GM23338 (cell line): ENCODE measurements around the gene TSR3. TPM values are rescaled to one million over a fixed set of nuclear protein-coding genes. Genes with fewer than 3 reads are reported as not detected.
A peak's percentile ranks its signal among the peaks of the same experiment; 100 is the strongest.

ENCODE experiments used
- ATAC-seq: fragments of 200-7000 bp; cut with Tn5 transposase; 3 replicates; pipeline ENCODE4 v1.9.1; 2020
- DNase-seq: peaks from one replicate; pipeline ENCODE4 v3.0.0-alpha.2; 2015; ENCODE audit warnings: low spot score
- H2AFZ ChIP-seq: fragments of 200-600 bp; sonication (generic); 2 replicates; pipeline ENCODE4 v1.8.0; 2016; ENCODE audit warnings: antibody characterized with exemption, mild to moderate bottlenecking, moderate library complexity
- H3F3A ChIP-seq: fragments of 200-600 bp; sonication (generic); replicated peaks from 2 replicates; pipeline ENCODE4 v1.8.0; 2017; ENCODE audit warnings: antibody characterized with exemption, mixed run types, low read depth
- H3K27ac ChIP-seq: fragments of 200-600 bp; sonication (generic); 2 replicates; pipeline ENCODE4 v1.6.1; 2016; ENCODE audit warnings: low read depth
- H3K27me3 ChIP-seq: fragments of 200-600 bp; sonication (generic); 2 replicates; pipeline ENCODE4 v1.8.0; 2016; ENCODE audit warnings: mild to moderate bottlenecking, mixed run types, moderate library complexity; ENCODE audit not compliant: insufficient read depth
- H3K36me3 ChIP-seq: fragments of 200-600 bp; sonication (generic); 2 replicates; pipeline ENCODE4 v1.8.0; 2016; ENCODE audit warnings: mild to moderate bottlenecking; ENCODE audit not compliant: insufficient read depth
- H3K4me1 ChIP-seq: fragments of 200-600 bp; sonication (generic); 2 replicates; pipeline ENCODE4 v1.8.0; 2016; ENCODE audit warnings: mild to moderate bottlenecking, moderate library complexity; ENCODE audit not compliant: insufficient read depth
- H3K4me2 ChIP-seq: fragments of 200-600 bp; sonication (generic); 2 replicates; pipeline ENCODE4 v1.7.1; 2017; ENCODE audit warnings: mixed run types
- H3K4me3 ChIP-seq: fragments of 200-600 bp; sonication (generic); 2 replicates; pipeline ENCODE4 v1.6.1; 2016; ENCODE audit warnings: mixed run types
- H3K79me2 ChIP-seq: fragments of 200-600 bp; sonication (generic); replicated peaks from 2 replicates; pipeline ENCODE4 v1.8.0; 2017; ENCODE audit warnings: mild to moderate bottlenecking; ENCODE audit not compliant: insufficient read depth
- H3K9me2 ChIP-seq: fragments of 200-600 bp; sonication (generic); 2 replicates; pipeline ENCODE4 v1.8.0; 2017; ENCODE audit not compliant: insufficient read depth
- H4K20me1 ChIP-seq: fragments of 200-600 bp; sonication (generic); replicated peaks from 2 replicates; pipeline ENCODE4 v1.8.0; 2017; ENCODE audit warnings: mild to moderate bottlenecking; ENCODE audit not compliant: insufficient read depth
- H3K27ac Mint-ChIP-seq: 2 replicates; pipeline ENCODE4 v1.8.0; 2020; ENCODE audit warnings: inconsistent platforms, mild to moderate bottlenecking, moderate library complexity, mixed read lengths
- H3K27me3 Mint-ChIP-seq: 3 replicates; pipeline ENCODE4 v1.8.0; 2022; ENCODE audit warnings: low read depth, mild to moderate bottlenecking, moderate library complexity, mixed read lengths, inconsistent platforms; ENCODE audit not compliant: insufficient read depth, poor library complexity
- H3K36me3 Mint-ChIP-seq: 3 replicates; pipeline ENCODE4 v1.8.0; 2021; ENCODE audit warnings: low read depth, mild to moderate bottlenecking, inconsistent platforms, moderate library complexity, mixed read lengths
- H3K4me1 Mint-ChIP-seq: 3 replicates; pipeline ENCODE4 v1.8.0; 2020; ENCODE audit warnings: mild to moderate bottlenecking, inconsistent platforms, mixed read lengths
- H3K4me3 Mint-ChIP-seq: 3 replicates; pipeline ENCODE4 v1.8.0; 2021; ENCODE audit warnings: moderate library complexity, mild to moderate bottlenecking, inconsistent platforms, mixed read lengths
- H3K9me3 Mint-ChIP-seq: 3 replicates; pipeline ENCODE4 v1.8.0; 2020; ENCODE audit warnings: moderate library complexity, mild to moderate bottlenecking, inconsistent platforms, mixed read lengths
- CREB1 ChIP-seq: fragments of 250-450 bp; sonication (Bioruptor Pico); IDR thresholded peaks from 2 replicates; pipeline ENCODE4 v1.5.0; 2020; ENCODE audit warnings: low read depth, mild to moderate bottlenecking, moderate library complexity
- CTCF ChIP-seq, 2 experiments: fragments of 200-600 bp in 1 of 2; sonication (generic) in 1 of 2; conservative IDR thresholded peaks; 2 replicates each; pipeline versions ENCODE4 v1.5.1 to v1.6.1; 2016 to 2017; ENCODE audit warnings: antibody characterized with exemption in 2 of 2, low read depth in 2 of 2, mild to moderate bottlenecking in 2 of 2, moderate library complexity in 1 of 2
- JUNB ChIP-seq: IDR thresholded peaks from one replicate; pipeline ENCODE4 v1.6.1; 2016; ENCODE audit warnings: antibody characterized with exemption; ENCODE audit not compliant: unreplicated experiment
- NANOG ChIP-seq: IDR thresholded peaks from 2 replicates; pipeline ENCODE4 v1.6.1; 2016; ENCODE audit warnings: antibody characterized with exemption, borderline replicate concordance
- REST ChIP-seq: IDR thresholded peaks from one replicate; pipeline ENCODE4 v1.6.1; 2018; ENCODE audit warnings: antibody characterized with exemption; ENCODE audit not compliant: unreplicated experiment
- STAT1 ChIP-seq: IDR thresholded peaks from one replicate; pipeline ENCODE4 v1.6.1; 2016; ENCODE audit warnings: antibody characterized with exemption; ENCODE audit not compliant: unreplicated experiment
- ZNF114 ChIP-seq: fragments of 250-450 bp; sonication (Bioruptor Pico); IDR thresholded peaks from 2 replicates; pipeline ENCODE4 v1.5.0; 2020; ENCODE audit warnings: mild to moderate bottlenecking, moderate library complexity
- ZNF331 ChIP-seq: fragments of 250-450 bp; sonication (Bioruptor Pico); IDR thresholded peaks from 2 replicates; pipeline ENCODE4 v1.5.0; 2020; ENCODE audit warnings: low read depth, mild to moderate bottlenecking, moderate library complexity
- polyA plus RNA-seq: library from polyadenylated mRNA; unstranded; fragments of >200 nt; fragmentation: Nextera tagmentation; extraction: Ambion mirVana; gene quantifications from 2 replicates; pipeline ENCODE4 v1.2.1, GENCODE V29; 2016
- total RNA-seq: library from RNA; depleted of rRNA; stranded (reverse); fragments of >200 nt; shearing (Covaris generic); gene quantifications from 2 replicates; pipeline ENCODE4 v1.2.3, GENCODE V29; 2014

Gene TSR3
- total and polyA plus RNA-seq, 2 experiments from 2014 or later, result 58.5 to 97.3 TPM

- H3K27me3 ChIP-seq, result no peaks in the 10 kb centered on the region
- H3F3A ChIP-seq, result peaks cover 4% of the 10 kb centered on the region
- H3K9me2 ChIP-seq, result no peaks in the 10 kb centered on the region
- TF ChIP-seq NANOG (no peak), ZNF114 (CRISPR knock-in tag) (no peak), REST (no peak), JUNB (no peak), STAT1 (no peak), CTCF (conservative IDR thresholded peaks at IDR 0.05; ENCODE audit: low read depth in 2 of 2) (no peak), CREB1 (CRISPR knock-in tag) (no peak)
- no peak overlapping the region for H2AFZ ChIP-seq
- no peaks in the 10 kb centered on the region for H3K36me3 ChIP-seq
- Mint-ChIP-seq H3K27me3 (peaks cover 14% of the 10 kb centered on the region), H3K36me3 (peaks cover 7% of the 10 kb centered on the region; the same call in 1 of the 3 replicates), H3K4me3 (no peak overlapping the region), H3K9me3 (no peaks in the 10 kb centered on the region), H3K4me1 (peaks cover 15% of the 10 kb centered on the region), H3K27ac (no peak overlapping the region)
- no peak overlapping the region for H3K4me3 ChIP-seq
- H3K79me2 ChIP-seq, result peaks cover 25% of the 10 kb centered on the region
- H3K4me2 ChIP-seq, result no peak overlapping the region
- no peak for ATAC-seq
- H3K4me1 ChIP-seq, result peaks cover 16% of the 10 kb centered on the region
- H3K27ac ChIP-seq, result no peak overlapping the region
- peaks cover 6% of the 10 kb centered on the region for H4K20me1 ChIP-seq
- DNase-seq, result no peak
These were observed 23.6 kb upstream of the TSR3 start for GRCh38 chr16:1375298-1375640.

DNA sequence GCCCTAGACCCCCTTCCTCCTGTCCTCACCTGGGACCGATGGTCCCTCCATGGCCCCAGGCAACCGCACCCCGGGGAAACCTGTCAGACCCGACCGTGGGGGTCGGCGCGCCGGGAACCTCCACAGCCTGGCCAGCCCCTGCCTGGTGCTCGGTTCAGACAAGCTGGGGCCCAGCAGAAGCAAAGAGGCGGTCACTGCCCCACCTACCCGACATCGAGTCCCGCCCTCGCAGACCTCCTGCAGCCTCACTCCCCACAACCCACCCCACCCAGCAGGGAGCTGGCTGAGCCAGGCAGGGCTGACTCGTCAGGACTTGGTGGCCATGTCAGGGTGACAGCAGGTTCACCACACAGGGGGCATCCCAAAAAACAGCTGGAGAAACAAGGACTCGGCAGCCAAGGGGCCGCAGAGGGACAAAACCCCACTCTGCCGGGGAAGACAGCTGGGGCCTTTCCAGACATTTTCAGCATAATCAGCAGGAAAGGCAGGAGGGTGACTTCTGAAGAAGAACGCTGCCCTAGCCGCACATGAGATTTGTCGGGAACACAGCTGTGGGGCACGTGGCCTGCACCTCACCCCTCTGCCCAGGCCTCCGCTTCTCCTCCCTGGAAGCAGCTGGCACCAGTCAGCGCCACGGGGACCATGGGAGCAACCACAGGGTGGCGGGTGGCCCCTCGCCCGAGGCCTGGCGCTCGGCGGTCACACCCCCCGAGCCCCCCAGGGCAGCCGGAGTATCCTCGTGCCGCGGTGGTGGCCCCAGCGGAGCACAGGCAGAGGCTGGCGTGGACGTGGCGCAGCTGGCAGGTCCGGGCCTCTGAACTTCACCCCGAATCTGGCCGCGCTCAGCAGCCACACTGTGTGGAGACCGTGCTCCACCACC lies 23.0 kb upstream of the TSR3 start:
- peaks cover 10% of the 10 kb centered on the region; the same call in 1 of the 3 replicates for H3K36me3 Mint-ChIP-seq
- no peak overlapping the region for H3K4me3 Mint-ChIP-seq
- DNase-seq (no peak), ATAC-seq (no peak)
- H3K4me1 Mint-ChIP-seq, result peaks cover 11% of the 10 kb centered on the region
- no peak for TF ChIP-seq ZNF331 (CRISPR knock-in tag)
- H3K27ac ChIP-seq, result 0 out of 2 replicates have a peak overlapping the region, but pooled peaks have one; percentile 26
- H3K27me3 ChIP-seq, result no peaks in the 10 kb centered on the region
- no peak overlapping the region for H3K4me2 ChIP-seq
- peaks cover 6% of the 10 kb centered on the region for H4K20me1 ChIP-seq
- H2AFZ ChIP-seq, result no peak overlapping the region
- H3K4me3 ChIP-seq, result no peak overlapping the region
- H3K27me3 Mint-ChIP-seq, result peaks cover 10% of the 10 kb centered on the region
- H3K79me2 ChIP-seq, result peaks cover 25% of the 10 kb centered on the region
- no peak overlapping the region for H3K27ac Mint-ChIP-seq
- H3K9me2 ChIP-seq, result no peaks in the 10 kb centered on the region
- H3K36me3 ChIP-seq, result no peaks in the 10 kb centered on the region
- H3F3A ChIP-seq, result no peaks in the 10 kb centered on the region
- H3K4me1 ChIP-seq, result peaks cover 12% of the 10 kb centered on the region
- H3K9me3 Mint-ChIP-seq, result no peaks in the 10 kb centered on the region
